A172 (cell line): ENCODE results near the gene TBC1D2B. TPM values are rescaled to one million over a fixed set of nuclear protein-coding genes. Genes with fewer than 3 reads are reported as not detected.
"Not testable (repeated sequence)": the region's sequence is repeated elsewhere in the genome, so short reads cannot be mapped to it uniquely, and the experiment has no call there.

ENCODE experiments used
- DNase-seq: peaks from one replicate; pipeline ENCODE4 v3.0.0-alpha.2; 2015; ENCODE audit warnings: low spot score
- total RNA-seq: library from RNA; depleted of rRNA; stranded (reverse); fragments of >200 nt; shearing (Covaris generic); gene quantifications from 2 replicates; pipeline ENCODE4 v1.2.3, GENCODE V29; 2014

TBC1D2B gene
- total RNA-seq, 1 experiment from 2014 or later: 14.5 TPM

GRCh38 chr15:78003539-78004008 lies 73.9 kb downstream of the TBC1D2B start:
- DNase-seq: no peak

- no peak for DNase-seq
Measured at GRCh38 chr15:78002996-78003395, 74.5 kb downstream of the TBC1D2B start.

GRCh38 chr15:78001656-78002055 lies 75.9 kb downstream of the TBC1D2B start:
- no peak for DNase-seq

GRCh38 chr15:78000927-78001249 lies 76.6 kb downstream of the TBC1D2B start:
- DNase-seq: no peak

- peak; percentile 65 for DNase-seq
Measured at GRCh38 chr15:78000091-78000926, 77.2 kb downstream of the TBC1D2B start.

GRCh38 chr15:77999486-77999885 lies 78.0 kb downstream of the TBC1D2B start:
- DNase-seq: no peak

GRCh38 chr15:77998592-77998991 lies 78.9 kb downstream of the TBC1D2B start:
- no peak for DNase-seq

GRCh38 chr15:77997761-77998554 lies 79.6 kb downstream of the TBC1D2B start:
- DNase-seq: not testable (repeated sequence)

GRCh38 chr15:77997221-77997620 lies 80.3 kb downstream of the TBC1D2B start:
- DNase-seq: not testable (repeated sequence)

- not testable (repeated sequence) for DNase-seq
Measured at GRCh38 chr15:77996713-77997171, 80.8 kb downstream of the TBC1D2B start.

- DNase-seq: not testable (repeated sequence)
Measured at GRCh38 chr15:77996226-77996625, 81.3 kb downstream of the TBC1D2B start.

GRCh38 chr15:77995537-77995918 lies 82.0 kb downstream of the TBC1D2B start:
- DNase-seq: not testable (repeated sequence)

- DNase-seq: peak; percentile 84
Measured at GRCh38 chr15:77994893-77995536, 82.5 kb downstream of the TBC1D2B start.

- peak; percentile 97 for DNase-seq
Measured at GRCh38 chr15:77993970-77994693, 83.4 kb downstream of the TBC1D2B start.

GRCh38 chr15:77993374-77993911 lies 84.1 kb downstream of the TBC1D2B start:
- DNase-seq: no peak

GRCh38 chr15:77992356-77993222 lies 84.9 kb downstream of the TBC1D2B start:
- DNase-seq: peak; percentile 11

- peak; percentile 55 for DNase-seq
Measured at GRCh38 chr15:77991658-77992201, 85.8 kb downstream of the TBC1D2B start.

- DNase-seq: no peak
Measured at GRCh38 chr15:77991029-77991406, 86.5 kb downstream of the TBC1D2B start.

GRCh38 chr15:77989296-77990143 lies 88.0 kb downstream of the TBC1D2B start:
- no peak for DNase-seq
